GM12875 (cell line): Measurements from ENCODE around the gene RGS18.

Experiments
- H3K4me3 ChIP-seq: one replicate; pipeline ENCODE4 v1.5.1; 2011; ENCODE audit warnings: low read depth, low read length, control low read depth
- CTCF ChIP-seq: IDR thresholded peaks from 2 replicates; pipeline ENCODE4 v1.5.1; 2011; ENCODE audit warnings: low read depth, mild to moderate bottlenecking, control low read depth, inconsistent platforms, low read length, moderate library complexity, borderline replicate concordance; ENCODE audit not compliant: insufficient read depth

Gene RGS18

GRCh38 chr1:192158181-192158580 is at the start of gene RGS18:
RGS18 (plus strand) TSS chr1:192158462; CDS start chr1:192158638, 176 bp downstream.
- TF ChIP-seq CTCF = no peak
- no peak within 1 kb of the TSS for H3K4me3 ChIP-seq

DNA sequence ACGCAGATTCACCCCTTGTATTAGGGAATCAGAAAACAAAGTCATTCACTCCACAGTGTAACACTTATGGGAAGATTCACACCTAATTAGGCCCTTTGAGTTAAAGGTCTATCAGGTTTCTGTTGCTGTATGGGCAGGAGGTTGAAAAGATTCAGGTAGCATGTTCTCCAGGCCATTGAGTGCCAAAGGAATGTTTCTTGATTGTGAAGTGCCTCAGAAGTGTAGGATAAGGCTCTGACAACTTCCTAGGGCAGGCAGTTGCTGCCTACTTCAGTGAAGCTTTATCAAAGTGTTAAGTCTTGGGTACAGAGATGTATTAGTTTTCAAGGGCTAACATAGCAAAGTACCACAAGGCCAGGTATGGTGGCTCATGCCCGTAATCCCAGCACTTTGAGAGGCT is 48.7 kb upstream of the RGS18 start:
- H3K4me3 ChIP-seq = no peak overlapping the region
- no peak for TF ChIP-seq CTCF

GRCh38 chr1:192115000-192115399 is 43.3 kb upstream of the RGS18 start:
- no peak overlapping the region for H3K4me3 ChIP-seq

GRCh38 chr1:192118881-192119405 is 39.3 kb upstream of the RGS18 start:
- no peak overlapping the region for H3K4me3 ChIP-seq
- TF ChIP-seq CTCF = no peak

More at GRCh38 chr1:192115000-192115399, 43.3 kb upstream of the RGS18 start:
- TF ChIP-seq CTCF = no peak

DNA sequence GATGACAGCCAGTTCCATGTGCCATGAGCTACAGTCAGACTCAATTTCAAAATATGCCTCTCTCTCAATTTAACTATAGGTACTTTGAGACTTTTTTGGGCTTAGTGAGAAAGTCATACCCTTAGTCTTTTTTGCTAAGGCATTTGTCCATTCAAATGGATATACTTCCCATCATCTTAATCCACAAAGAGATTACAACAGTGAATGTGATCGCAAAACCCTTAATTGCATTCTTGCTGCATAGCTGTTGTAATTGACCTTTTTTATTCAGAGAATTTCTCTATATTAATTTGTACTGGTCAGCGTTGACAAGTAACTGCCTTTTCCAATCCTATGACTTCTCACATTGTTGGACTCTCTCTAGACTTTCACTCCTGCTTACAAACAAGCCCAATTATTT is 38.6 kb upstream of the RGS18 start:
- no peak for TF ChIP-seq CTCF
- H3K4me3 ChIP-seq = no peak overlapping the region

GRCh38 chr1:192122668-192123067 is 35.6 kb upstream of the RGS18 start:
- no peak overlapping the region for H3K4me3 ChIP-seq
- TF ChIP-seq CTCF = no peak

- no peak overlapping the region for H3K4me3 ChIP-seq
- no peak for TF ChIP-seq CTCF
These were observed 35.0 kb upstream of the RGS18 start for GRCh38 chr1:192123212-192123611.
